Retinal pigment epithelial cell (primary cell): Measurements from ENCODE around the gene ISYNA1.

Experiments
- DNase-seq: peaks from one replicate; pipeline ENCODE4 v3.0.0-alpha.2; 2010; ENCODE audit warnings: low read depth
- H3K4me3 ChIP-seq: 2 replicates; pipeline ENCODE4 v1.5.1; 2011; ENCODE audit warnings: mild to moderate bottlenecking, low read length, control low read depth, moderate library complexity
- CTCF ChIP-seq: conservative IDR thresholded peaks from 2 replicates; pipeline ENCODE4 v1.5.1; 2011; ENCODE audit warnings: low read depth, low read length, control low read depth, inconsistent platforms

ISYNA1 gene

GRCh38 chr19:18434411-18435175, 3.3 kb downstream of the ISYNA1 start:
- no peak for TF ChIP-seq CTCF
- H3K4me3 ChIP-seq, result peak overlapping the region; percentile 25
- DNase-seq, result no peak

GRCh38 chr19:18433735-18434398, 4.1 kb downstream of the ISYNA1 start:
- DNase-seq, result no peak
- no peak for TF ChIP-seq CTCF
- peak overlapping the region; percentile 25 for H3K4me3 ChIP-seq

GRCh38 chr19:18433015-18433691, 4.8 kb downstream of the ISYNA1 start:
- no peak for TF ChIP-seq CTCF
- no peak for DNase-seq
- peak overlapping the region; percentile 33 for H3K4me3 ChIP-seq

GRCh38 chr19:18432275-18433014, 5.5 kb downstream of the ISYNA1 start:
- peak overlapping the region; percentile 33 for H3K4me3 ChIP-seq
- DNase-seq, result no peak
- TF ChIP-seq CTCF, result no peak

GRCh38 chr19:18431351-18432197, 6.4 kb downstream of the ISYNA1 start:
- no peak overlapping the region for H3K4me3 ChIP-seq
- TF ChIP-seq CTCF, result no peak
- no peak for DNase-seq
